Astrocyte of the cerebellum (primary cell): Measurements from ENCODE around the gene NRP1.

Source experiments
- DNase-seq: peaks from one replicate; pipeline ENCODE4 v3.0.0-alpha.2; 2011; ENCODE audit warnings: low read depth
- H3K4me3 ChIP-seq: 2 replicates; pipeline ENCODE4 v1.5.1; 2011; ENCODE audit warnings: mild to moderate bottlenecking, low read depth, low read length, moderate library complexity
- CTCF ChIP-seq: IDR thresholded peaks from 2 replicates; pipeline ENCODE4 v1.5.1; 2012; ENCODE audit warnings: low read length, low read depth, moderate library complexity, mild to moderate bottlenecking; ENCODE audit errors: missing control alignments
- in situ Hi-C: cut with HindIII; loops from 2 replicates; pipeline ENCODE4 v1.10.0; 2017; ENCODE audit warnings: low sequenced_read_pairs

NRP1 gene

DNA sequence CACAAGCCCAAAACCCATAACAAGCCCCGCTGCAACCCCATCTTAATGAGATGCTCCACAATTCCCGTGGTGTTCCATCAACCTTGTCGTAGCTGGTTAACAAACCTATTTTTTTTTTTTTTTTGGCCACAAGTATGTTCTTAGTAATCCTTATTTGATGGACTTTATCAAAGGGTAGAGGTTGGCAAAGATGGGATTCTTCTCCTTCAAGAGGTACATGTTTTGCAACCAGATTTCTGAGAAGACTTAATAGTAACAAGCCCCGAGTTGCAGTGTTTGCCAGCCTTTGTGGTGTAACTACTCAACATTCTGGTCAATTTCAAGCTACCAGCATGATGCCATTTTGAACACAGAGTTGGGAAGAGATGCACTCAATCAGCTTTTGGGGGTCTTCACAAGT is 181.7 kb downstream of the NRP1 start:
- no peak overlapping the region for H3K4me3 ChIP-seq
- no peak for TF ChIP-seq CTCF
- in situ Hi-C loops = no loop called here
- DNase-seq = no peak

DNA sequence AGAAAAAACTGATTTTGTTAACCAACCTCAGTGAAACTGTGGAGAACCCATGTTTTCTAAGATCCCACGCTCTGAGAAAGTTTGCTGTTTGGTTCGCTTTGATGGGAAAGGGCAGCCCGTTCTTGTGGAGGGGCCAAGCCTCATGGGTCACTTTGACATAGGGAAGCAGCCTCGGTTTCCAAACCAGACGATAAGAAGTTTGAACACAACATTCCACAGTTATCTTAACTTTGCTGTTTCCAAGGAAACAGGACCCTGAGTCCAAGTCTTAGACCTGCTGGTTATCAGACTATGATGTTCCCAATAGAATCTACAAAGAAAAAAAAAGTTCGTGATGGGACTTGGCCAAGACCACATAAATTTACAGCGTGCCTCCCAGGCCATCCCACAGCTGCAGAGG is 182.3 kb downstream of the NRP1 start:
- no peak overlapping the region for H3K4me3 ChIP-seq
- DNase-seq = no peak
- in situ Hi-C loops = no loop called here
- no peak for TF ChIP-seq CTCF

- in situ Hi-C loops = no loop called here
- DNase-seq = no peak
- TF ChIP-seq CTCF = no peak
- no peak overlapping the region for H3K4me3 ChIP-seq
Measured at GRCh38 chr10:33151344-33151864, 183.1 kb downstream of the NRP1 start.

DNA sequence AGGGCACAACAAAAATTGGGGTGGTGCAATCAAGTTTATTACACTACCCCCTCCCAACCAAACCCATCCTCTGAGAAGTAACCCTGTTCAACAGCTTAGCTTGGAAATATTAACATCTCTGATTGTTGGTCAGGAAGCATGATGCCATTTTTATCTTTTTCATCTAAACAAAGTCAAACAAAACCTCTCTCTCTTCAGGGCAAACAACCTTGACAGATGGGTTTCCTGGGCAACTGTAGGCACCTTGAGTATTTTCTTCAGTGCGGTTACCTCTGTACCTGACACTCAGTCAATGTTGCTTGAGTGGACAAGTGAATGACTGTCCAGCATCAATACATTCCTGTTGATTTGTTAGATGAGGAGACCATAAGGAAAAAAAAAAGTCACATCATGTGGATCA is 183.6 kb downstream of the NRP1 start:
- no peak for DNase-seq
- TF ChIP-seq CTCF = no peak
- no peak overlapping the region for H3K4me3 ChIP-seq
- in situ Hi-C loops = no loop called here

GRCh38 chr10:33150146-33150545 is 184.3 kb downstream of the NRP1 start:
- TF ChIP-seq CTCF = no peak
- no peak overlapping the region for H3K4me3 ChIP-seq
- in situ Hi-C loops = no loop called here
- no peak for DNase-seq

DNA sequence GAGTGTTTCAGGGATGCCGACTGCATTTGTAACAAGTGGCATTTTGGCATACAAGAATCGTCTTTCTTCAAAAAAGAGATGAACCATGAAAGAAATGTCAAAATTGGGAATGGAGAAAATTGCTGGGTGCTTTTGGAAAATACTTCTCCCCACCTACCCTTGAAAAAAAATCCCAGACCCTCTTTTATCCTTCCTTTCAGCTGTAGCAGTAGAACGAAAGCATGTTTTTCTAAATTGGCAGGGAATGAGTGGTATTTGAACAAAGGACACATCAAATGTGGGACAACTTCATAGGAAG is 187.5 kb downstream of the NRP1 start:
- no peak for DNase-seq
- H3K4me3 ChIP-seq = no peak overlapping the region
- in situ Hi-C loops = no loop called here
- TF ChIP-seq CTCF = no peak
